H1 (cell line): ENCODE data around the gene GPD1L. TPM values are rescaled to one million over a fixed set of nuclear protein-coding genes. Genes with fewer than 3 reads are reported as not detected.

Experiments used
- CTCF ChIA-PET: fragments of 300-600 bp; sonication (Branson Sonifier 250); formaldehyde crosslinking; loops from one replicate; lab custom pipeline; 2021; ENCODE audit not compliant: partially characterized antibody; lab: Charles Lee
- POLR2A ChIA-PET: fragments of 300-600 bp; sonication (Branson Sonifier 250); formaldehyde crosslinking; loops from one replicate; lab custom pipeline; 2021; ENCODE audit warnings: inconsistent platforms; ENCODE audit not compliant: partially characterized antibody; lab: Charles Lee
- DNase-seq, 2 experiments: peaks; one replicate each; pipeline versions ENCODE4 v3.0.0 to v3.0.0-alpha.2; 2010 to 2022; ENCODE audit warnings: low spot score in 2 of 2, low read depth in 1 of 2, mixed read lengths in 1 of 2
- FAIRE-seq: peaks from 2 replicates; lab custom pipeline; 2011; peaks lifted over from hg19 to GRCh38; lab: Jason Lieb, UNC
- H2AFZ ChIP-seq: 2 replicates; pipeline ENCODE4 v1.8.1; 2012; ENCODE audit warnings: low read length, inconsistent platforms
- H2AK5ac ChIP-seq: 2 replicates; pipeline ENCODE4 v1.6.1; 2013; ENCODE audit warnings: low read depth, low read length
- H2BK120ac ChIP-seq: replicated peaks from 2 replicates; pipeline ENCODE3; 2013; ENCODE audit warnings: low read depth, low read length, inconsistent platforms
- H2BK12ac ChIP-seq: 2 replicates; pipeline ENCODE4 v1.6.1; 2013; ENCODE audit warnings: low read depth, low read length
- H2BK15ac ChIP-seq: 2 replicates; pipeline ENCODE4 v1.6.1; 2013; ENCODE audit warnings: low read length
- H2BK20ac ChIP-seq: 2 replicates; pipeline ENCODE4 v1.6.1; 2013; ENCODE audit warnings: low read length
- H2BK5ac ChIP-seq: 2 replicates; pipeline ENCODE4 v1.6.1; 2013; ENCODE audit warnings: low read depth, low read length
- H3K14ac ChIP-seq: 2 replicates; pipeline ENCODE4 v1.6.1; 2013; ENCODE audit warnings: inconsistent platforms; ENCODE audit not compliant: insufficient read length
- H3K18ac ChIP-seq: 2 replicates; pipeline ENCODE4 v1.6.1; 2013; ENCODE audit warnings: low read length; ENCODE audit errors: extremely low read depth
- H3K23ac ChIP-seq: 2 replicates; pipeline ENCODE4 v1.6.1; 2013; ENCODE audit warnings: inconsistent platforms; ENCODE audit not compliant: insufficient read length
- H3K23me2 ChIP-seq: 2 replicates; pipeline ENCODE4 v1.6.1; 2013; ENCODE audit warnings: low read depth, low read length
- H3K27ac ChIP-seq: 2 replicates; pipeline ENCODE4 v1.6.1; 2011; ENCODE audit warnings: low read depth, low read length, inconsistent platforms
- H3K27me3 ChIP-seq, 4 experiments: replicated peaks in 1 of 4; 1 replicate in 1 of 4; 2 replicates in 3 of 4; pipeline versions ENCODE4 v1.6.1 to v1.8.1; 2011 to 2013; ENCODE audit warnings: low read length in 3 of 4, mild to moderate bottlenecking in 3 of 4, inconsistent platforms in 2 of 4, mixed read lengths in 2 of 4, moderate library complexity in 1 of 4; ENCODE audit not compliant: control insufficient read depth in 3 of 4, insufficient read depth in 3 of 4; ENCODE audit errors: extremely low read depth in 1 of 4
- H3K36me3 ChIP-seq, 4 experiments: 2 replicates each; pipeline versions ENCODE4 v1.6.1 to v1.8.1; 2011 to 2013; ENCODE audit warnings: mild to moderate bottlenecking in 4 of 4, low read length in 3 of 4, moderate library complexity in 2 of 4, control low read depth in 1 of 4, inconsistent platforms in 1 of 4; ENCODE audit not compliant: insufficient read depth in 4 of 4, control insufficient read depth in 2 of 4
- H3K4ac ChIP-seq: replicated peaks from 2 replicates; pipeline ENCODE3; 2013; ENCODE audit warnings: low read length, low read depth, mixed read lengths, inconsistent platforms; ENCODE audit not compliant: insufficient read length
- H3K4me1 ChIP-seq, 4 experiments: replicated peaks in 1 of 4; 1 replicate in 1 of 4; 2 replicates in 3 of 4; pipeline versions ENCODE4 v1.6.1 to v1.8.1; 2011 to 2013; ENCODE audit warnings: low read length in 3 of 4, inconsistent platforms in 2 of 4, mixed read lengths in 1 of 4; ENCODE audit not compliant: insufficient read depth in 4 of 4, control insufficient read depth in 3 of 4
- H3K4me2 ChIP-seq, 2 experiments: 2 replicates each; pipeline versions ENCODE4 v1.6.1 to v1.8.1; 2011 to 2013; ENCODE audit warnings: low read depth in 2 of 2, low read length in 2 of 2, control low read depth in 1 of 2, inconsistent platforms in 1 of 2, mild to moderate bottlenecking in 1 of 2; ENCODE audit not compliant: insufficient read depth in 1 of 2
- H3K4me3 ChIP-seq, 4 experiments: fragments of 200-600, 300-600 bp in 1 of 4; sonication (generic), shearing (Covaris generic), sonication (Bioruptor Twin) in 1 of 4; 2 replicates each; pipeline versions ENCODE4 v1.5.1 to v1.8.1; 2011 to 2016; ENCODE audit warnings: low read length in 4 of 4, low read depth in 3 of 4, control low read depth in 2 of 4, inconsistent platforms in 2 of 4, mild to moderate bottlenecking in 2 of 4, mixed read lengths in 1 of 4, moderate library complexity in 1 of 4; ENCODE audit not compliant: insufficient read depth in 2 of 4; ENCODE audit errors: extremely low read depth in 1 of 4
- H3K56ac ChIP-seq: replicated peaks from 2 replicates; pipeline ENCODE3; 2013; ENCODE audit warnings: low read depth, mild to moderate bottlenecking, mixed read lengths, low read length, inconsistent platforms; ENCODE audit not compliant: insufficient read length
- H3K79me1 ChIP-seq: 2 replicates; pipeline ENCODE4 v1.6.1; 2013; ENCODE audit warnings: low read depth, low read length, control low read depth
- H3K79me2 ChIP-seq, 2 experiments: 2 replicates each; pipeline versions ENCODE4 v1.6.1 to v1.8.1; 2012 to 2013; ENCODE audit warnings: low read length in 2 of 2, mild to moderate bottlenecking in 2 of 2, inconsistent platforms in 1 of 2; ENCODE audit not compliant: insufficient read depth in 2 of 2, control insufficient read depth in 1 of 2
- H3K9ac ChIP-seq, 4 experiments: replicated peaks in 1 of 4; 1 replicate in 1 of 4; 2 replicates in 3 of 4; pipeline versions ENCODE4 v1.6.1 to v1.8.1; 2011 to 2013; ENCODE audit warnings: low read depth in 3 of 4, low read length in 3 of 4, control low read depth in 2 of 4, mild to moderate bottlenecking in 2 of 4, moderate library complexity in 2 of 4, inconsistent platforms in 1 of 4; ENCODE audit errors: extremely low read depth in 1 of 4
- H3K9me3 ChIP-seq, 2 experiments: 2 replicates each; pipeline versions ENCODE4 v1.6.1 to v1.8.1; 2012 to 2013; ENCODE audit warnings: mild to moderate bottlenecking in 2 of 2, moderate library complexity in 2 of 2, control low read depth in 1 of 2, inconsistent platforms in 1 of 2, low read depth in 1 of 2, low read length in 1 of 2, mixed read lengths in 1 of 2; ENCODE audit not compliant: insufficient read depth in 2 of 2
- H4K20me1 ChIP-seq, 2 experiments: replicated peaks in 1 of 2; 2 replicates each; pipeline versions ENCODE3 to v1.8.1; 2011 to 2013; ENCODE audit warnings: inconsistent platforms in 2 of 2, low read length in 2 of 2, mild to moderate bottlenecking in 1 of 2; ENCODE audit not compliant: insufficient read depth in 2 of 2, control insufficient read depth in 1 of 2
- H4K5ac ChIP-seq: 2 replicates; pipeline ENCODE4 v1.6.1; 2013; ENCODE audit warnings: low read length, low read depth, mixed read lengths, inconsistent platforms; ENCODE audit not compliant: insufficient read length
- H4K8ac ChIP-seq: 2 replicates; pipeline ENCODE4 v1.8.0; 2013; ENCODE audit warnings: mild to moderate bottlenecking, moderate library complexity, low read length, inconsistent platforms; ENCODE audit not compliant: insufficient read depth; ENCODE audit errors: extremely low read depth
- H4K91ac ChIP-seq: replicated peaks from 2 replicates; pipeline ENCODE3; 2013; ENCODE audit warnings: low read length, mixed read lengths, inconsistent platforms; ENCODE audit not compliant: insufficient read length
- EZH2 ChIP-seq: fragments of 200-600 bp; sonication (generic); IDR thresholded peaks from 2 replicates; pipeline ENCODE4 v1.7.1; 2012; ENCODE audit warnings: low read depth, mild to moderate bottlenecking, moderate library complexity, low read length, inconsistent platforms; ENCODE audit not compliant: severe bottlenecking
- WGBS, 2 experiments: shearing (Covaris generic) in 1 of 2; methylation state at CpG; one replicate each; pipeline versions ENCODE4 v1.1.6 to v1.1.7; 2013 to 2015; ENCODE audit warnings: low lambda C conversion rate in 2 of 2, mixed read lengths in 2 of 2, inconsistent platforms in 1 of 2, low coverage in 1 of 2, missing lambda C conversion rate in 1 of 2; ENCODE audit not compliant: insufficient replicate concordance in 2 of 2, insufficient coverage in 1 of 2, insufficient read length in 1 of 2; ENCODE audit errors: extremely low coverage in 1 of 2, missing lambda C conversion rate in 1 of 2; 5-methylcytosine and 5-hydroxymethylcytosine counted together
- polyA plus RNA-seq, 7 experiments: library from polyadenylated mRNA; depleted of rRNA in 3 of 7; stranded (reverse) in 5 of 7; unstranded in 2 of 7; fragments of >200 nt in 5 of 7; fragments of 200-250 nt in 2 of 7; gene quantifications; 1 replicate in 5 of 7; 2 replicates in 1 of 7; 4 replicates in 1 of 7; pipeline versions ENCODE4 v1.2.1 to v1.2.3, GENCODE V29; 2011 to 2013; ENCODE audit warnings: missing spikeins in 2 of 7, mixed read lengths in 2 of 7
- total RNA-seq: library from RNA; stranded (reverse); fragmentation: NEBNext Ultra II Directional; extraction: Animal tissue kit (Norgen Biotek cat#: 25700); gene quantifications from 2 replicates; pipeline ENCODE4 v1.2.1, GENCODE V29; 2021

Gene GPD1L
- total and polyA plus RNA-seq, 2 of the 8 experiments (the other 6 are each of a cell fraction or from before 2014, with no cell fraction given), result 2.4 to 8.4 TPM

GRCh38 chr3:32137870-32138269, 31.4 kb downstream of the GPD1L start:
- no peaks in the 10 kb centered on the region for H3K79me2 ChIP-seq
- H4K91ac ChIP-seq, result no peak overlapping the region
- POLR2A ChIA-PET, result no interaction called here
- H3K36me3 ChIP-seq, result no peaks in the 10 kb centered on the region
- H3K9ac ChIP-seq, result no peak overlapping the region
- no peaks in the 10 kb centered on the region for H3K27me3 ChIP-seq
- H3K79me1 ChIP-seq, result no peaks in the 10 kb centered on the region
- no peak overlapping the region for H3K27ac ChIP-seq
- DNase-seq (no peak), FAIRE-seq (no peak)
- H2BK15ac ChIP-seq, result no peak overlapping the region
- H2AK5ac ChIP-seq, result no peak overlapping the region
- no peaks in the 10 kb centered on the region for H3K23me2 ChIP-seq
- H2BK12ac ChIP-seq, result no peak overlapping the region; the same call in 1 of the 2 replicates
- H3K4ac ChIP-seq, result no peak overlapping the region
- no peak overlapping the region for H4K8ac ChIP-seq
- TF ChIP-seq EZH2, result no peak
- 77% methylated on average over 4 of the region's 4 CpGs; no CpG with 5 or more reads in 1 of the 2 experiments for WGBS, 2 experiments
- H2BK120ac ChIP-seq, result no peak overlapping the region
- no peak overlapping the region for H3K56ac ChIP-seq
- H3K4me3 ChIP-seq, result no peak overlapping the region; a peak in 1 of 8 replicates
- H3K23ac ChIP-seq, result no peak overlapping the region
- H3K9me3 ChIP-seq, result no peaks in the 10 kb centered on the region
- H4K5ac ChIP-seq, result no peak overlapping the region
- H3K4me2 ChIP-seq, result no peak overlapping the region
- no peak overlapping the region for H2AFZ ChIP-seq
- CTCF ChIA-PET, result interaction anchor here (1.1 to 2.5 kb wide), 2 partner anchors 40 to 119 kb away, joined by 5 to 11 read pairs; no protein-coding TSS in a partner anchor
- H3K4me1 ChIP-seq, result no peaks in the 10 kb centered on the region
- H4K20me1 ChIP-seq, result no peaks in the 10 kb centered on the region
- H3K14ac ChIP-seq, result no peak overlapping the region
- H3K18ac ChIP-seq, result no peak overlapping the region
- no peak overlapping the region for H2BK20ac ChIP-seq
- H2BK5ac ChIP-seq, result no peak overlapping the region; the same call in 1 of the 2 replicates
